Measurements from ENCODE around the gene SCCPDH. TPM values are rescaled to one million over a fixed set of nuclear protein-coding genes. Genes with fewer than 3 reads are reported as not detected.

Gene SCCPDH
- total and polyA plus RNA-seq, 2 of the 13 experiments (the other 11 are each of a cell fraction or from before 2014, with no cell fraction given), result 36.7 to 62.3 TPM

DNA sequence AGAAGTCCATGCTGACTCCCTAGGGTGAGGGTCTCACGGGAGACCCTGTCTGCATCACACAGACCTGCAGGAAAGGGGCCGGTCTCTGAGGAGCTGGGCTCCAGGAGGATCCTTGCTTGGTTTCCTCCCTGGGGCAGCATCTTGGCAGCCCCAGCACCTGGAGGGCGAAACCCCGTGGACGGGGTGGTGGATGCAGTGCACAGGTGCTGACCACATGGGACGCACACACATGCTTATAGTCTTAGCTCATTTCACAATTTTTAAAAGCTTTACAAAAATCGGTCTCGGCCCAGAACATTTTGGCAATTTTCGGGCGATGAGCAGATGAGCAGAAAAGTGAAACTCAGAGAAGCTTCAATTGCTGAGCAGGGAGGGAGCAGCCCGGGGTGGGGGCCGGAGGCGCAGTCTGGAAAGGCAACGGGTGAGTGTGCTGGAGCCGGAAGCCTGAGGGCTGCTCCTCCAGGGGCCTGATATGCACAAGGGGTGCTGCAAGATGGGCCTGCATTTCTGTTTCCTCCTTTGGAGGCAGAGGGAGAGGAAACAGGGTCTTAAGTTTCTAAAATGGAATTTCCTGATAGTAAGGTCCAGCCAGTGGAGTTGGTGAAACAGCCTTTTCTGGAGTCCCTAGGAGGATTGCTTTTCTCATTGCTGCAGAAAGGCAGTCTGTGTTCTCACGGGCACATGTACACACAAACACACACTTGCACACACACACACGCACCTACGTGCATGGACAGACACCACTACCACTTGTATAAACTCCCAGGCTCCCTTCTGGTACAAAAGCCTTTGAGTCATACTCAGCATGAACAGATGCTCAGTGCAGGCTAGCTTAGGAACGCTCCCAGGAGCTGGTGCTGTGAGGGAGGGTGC is 60.6 kb downstream of the SCCPDH start (continued):
- no peak for TF ChIP-seq MEIS1 (CRISPR knock-in tag; IDR thresholded peaks at IDR 0.05; ENCODE audit: borderline replicate concordance)
- TF ChIP-seq, protein P1, sequence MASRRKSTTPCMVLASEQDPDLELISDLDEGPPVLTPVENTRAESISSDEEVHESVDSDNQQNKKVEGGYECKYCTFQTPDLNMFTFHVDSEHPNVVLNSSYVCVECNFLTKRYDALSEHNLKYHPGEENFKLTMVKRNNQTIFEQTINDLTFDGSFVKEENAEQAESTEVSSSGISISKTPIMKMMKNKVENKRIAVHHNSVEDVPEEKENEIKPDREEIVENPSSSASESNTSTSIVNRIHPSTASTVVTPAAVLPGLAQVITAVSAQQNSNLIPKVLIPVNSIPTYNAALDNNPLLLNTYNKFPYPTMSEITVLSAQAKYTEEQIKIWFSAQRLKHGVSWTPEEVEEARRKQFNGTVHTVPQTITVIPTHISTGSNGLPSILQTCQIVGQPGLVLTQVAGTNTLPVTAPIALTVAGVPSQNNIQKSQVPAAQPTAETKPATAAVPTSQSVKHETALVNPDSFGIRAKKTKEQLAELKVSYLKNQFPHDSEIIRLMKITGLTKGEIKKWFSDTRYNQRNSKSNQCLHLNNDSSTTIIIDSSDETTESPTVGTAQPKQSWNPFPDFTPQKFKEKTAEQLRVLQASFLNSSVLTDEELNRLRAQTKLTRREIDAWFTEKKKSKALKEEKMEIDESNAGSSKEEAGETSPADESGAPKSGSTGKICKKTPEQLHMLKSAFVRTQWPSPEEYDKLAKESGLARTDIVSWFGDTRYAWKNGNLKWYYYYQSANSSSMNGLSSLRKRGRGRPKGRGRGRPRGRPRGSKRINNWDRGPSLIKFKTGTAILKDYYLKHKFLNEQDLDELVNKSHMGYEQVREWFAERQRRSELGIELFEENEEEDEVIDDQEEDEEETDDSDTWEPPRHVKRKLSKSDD (CRISPR knock-in tag; IDR thresholded peaks at IDR 0.05; ENCODE audit: low read depth), result no peak
- TF ChIP-seq ZNF619 (CRISPR knock-in tag; IDR thresholded peaks at IDR 0.05), result no peak

DNA sequence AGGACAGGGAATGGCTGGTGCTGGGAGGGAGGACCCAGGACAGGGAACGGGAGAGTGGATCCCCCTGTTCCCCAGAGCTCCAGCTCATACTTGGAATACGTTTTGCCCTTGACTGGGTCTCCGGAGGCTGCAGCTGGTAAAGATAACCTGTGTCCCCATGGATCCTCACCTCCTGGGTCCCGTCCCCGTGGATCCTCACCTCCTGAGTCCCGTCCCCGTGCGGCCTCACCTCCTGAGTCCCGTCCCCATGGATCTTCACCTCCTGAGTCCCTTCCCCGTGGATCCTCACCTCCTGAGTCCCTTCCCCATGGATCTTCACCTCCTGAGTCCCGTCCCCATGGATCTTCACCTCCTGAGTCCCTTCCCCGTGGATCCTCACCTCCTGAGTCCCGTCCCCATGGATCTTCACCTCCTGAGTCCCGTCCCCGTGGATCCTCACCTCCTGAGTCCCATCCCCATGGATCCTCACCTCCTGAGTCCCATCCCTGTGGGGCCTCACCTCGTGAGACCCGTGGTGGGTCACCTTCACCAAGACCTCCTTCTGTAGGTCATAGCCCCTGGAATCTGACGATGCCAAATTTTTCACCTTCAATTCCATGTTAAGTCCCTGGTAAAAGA is 61.4 kb downstream of the SCCPDH start:
- BruUV-seq (replicated peaks), result no TSS peak
- Histone ChIP-seq H3K79me2 (ENCODE audit: insufficient read depth, low read length) (no peaks in the 10 kb centered on the region), H3K9ac (ENCODE audit: insufficient read depth, low read depth, low read length) (no peak overlapping the region), H3K4me3 (replicated peaks in 1 of 3; ENCODE audit: insufficient read depth in 1 of 3, low read depth in 2 of 3, low read length in 3 of 3) (no peak overlapping the region), H3K27me3 (ENCODE audit: control insufficient read depth in 1 of 2, insufficient read depth in 2 of 2, low read length in 2 of 2) (no peaks in the 10 kb centered on the region; a peak in 1 of 5 replicates), H4K20me1 (ENCODE audit: insufficient read depth, low read length) (no peaks in the 10 kb centered on the region), H2AFZ (ENCODE audit: low read length) (no peak overlapping the region), H3K4me1 (ENCODE audit: insufficient read depth, low read length) (peaks cover 34% of the 10 kb centered on the region), H3K36me3 (replicated peaks in 1 of 2; ENCODE audit: control insufficient read depth in 1 of 2, insufficient read depth in 2 of 2, low read length in 2 of 2) (no peaks in the 10 kb centered on the region), H3K4me2 (ENCODE audit: low read depth, low read length) (no peak overlapping the region), H3K9me3 (ENCODE audit: low read length) (peaks cover 7% of the 10 kb centered on the region; the same call in 1 of the 2 replicates), H3K27ac (ENCODE audit: extremely low read length, insufficient read depth, low read length) (no peak overlapping the region)
- 84% methylated on average over 18 of the region's 18 CpGs for WGBS (ENCODE audit: low lambda C conversion rate)
- intact Hi-C loops (cut with micrococcal nuclease; ENCODE audit: unreplicated experiment), result no loop called here
- TF ChIP-seq, protein P2, sequence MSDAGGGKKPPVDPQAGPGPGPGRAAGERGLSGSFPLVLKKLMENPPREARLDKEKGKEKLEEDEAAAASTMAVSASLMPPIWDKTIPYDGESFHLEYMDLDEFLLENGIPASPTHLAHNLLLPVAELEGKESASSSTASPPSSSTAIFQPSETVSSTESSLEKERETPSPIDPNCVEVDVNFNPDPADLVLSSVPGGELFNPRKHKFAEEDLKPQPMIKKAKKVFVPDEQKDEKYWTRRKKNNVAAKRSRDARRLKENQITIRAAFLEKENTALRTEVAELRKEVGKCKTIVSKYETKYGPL (CRISPR knock-in tag; IDR thresholded peaks at IDR 0.05), result no peak
- TF ChIP-seq PAF1 (CRISPR knock-in tag; IDR thresholded peaks at IDR 0.05) (0 out of 2 replicates have a peak, but pooled peaks have one; percentile 27), SMAD1 (CRISPR knock-in tag; IDR thresholded peaks at IDR 0.05; ENCODE audit: borderline replicate concordance, low read depth) (no peak), MTF1 (CRISPR knock-in tag; IDR thresholded peaks at IDR 0.05) (no peak), ZKSCAN5 (CRISPR knock-in tag; IDR thresholded peaks at IDR 0.05) (peak; percentile 85), AGO2 (optimal IDR thresholded peaks at IDR 0.05; ENCODE audit: low read depth, low read length) (peak; percentile 64), KDM2A (CRISPR knock-in tag; IDR thresholded peaks at IDR 0.05; ENCODE audit: borderline replicate concordance, low read depth) (0 out of 2 replicates have a peak, but pooled peaks have one; percentile 30)
- TF ChIP-seq, protein P3, sequence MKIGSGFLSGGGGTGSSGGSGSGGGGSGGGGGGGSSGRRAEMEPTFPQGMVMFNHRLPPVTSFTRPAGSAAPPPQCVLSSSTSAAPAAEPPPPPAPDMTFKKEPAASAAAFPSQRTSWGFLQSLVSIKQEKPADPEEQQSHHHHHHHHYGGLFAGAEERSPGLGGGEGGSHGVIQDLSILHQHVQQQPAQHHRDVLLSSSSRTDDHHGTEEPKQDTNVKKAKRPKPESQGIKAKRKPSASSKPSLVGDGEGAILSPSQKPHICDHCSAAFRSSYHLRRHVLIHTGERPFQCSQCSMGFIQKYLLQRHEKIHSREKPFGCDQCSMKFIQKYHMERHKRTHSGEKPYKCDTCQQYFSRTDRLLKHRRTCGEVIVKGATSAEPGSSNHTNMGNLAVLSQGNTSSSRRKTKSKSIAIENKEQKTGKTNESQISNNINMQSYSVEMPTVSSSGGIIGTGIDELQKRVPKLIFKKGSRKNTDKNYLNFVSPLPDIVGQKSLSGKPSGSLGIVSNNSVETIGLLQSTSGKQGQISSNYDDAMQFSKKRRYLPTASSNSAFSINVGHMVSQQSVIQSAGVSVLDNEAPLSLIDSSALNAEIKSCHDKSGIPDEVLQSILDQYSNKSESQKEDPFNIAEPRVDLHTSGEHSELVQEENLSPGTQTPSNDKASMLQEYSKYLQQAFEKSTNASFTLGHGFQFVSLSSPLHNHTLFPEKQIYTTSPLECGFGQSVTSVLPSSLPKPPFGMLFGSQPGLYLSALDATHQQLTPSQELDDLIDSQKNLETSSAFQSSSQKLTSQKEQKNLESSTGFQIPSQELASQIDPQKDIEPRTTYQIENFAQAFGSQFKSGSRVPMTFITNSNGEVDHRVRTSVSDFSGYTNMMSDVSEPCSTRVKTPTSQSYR (CRISPR knock-in tag; IDR thresholded peaks at IDR 0.05; ENCODE audit: borderline replicate concordance), result no peak
- TF ChIP-seq, protein P4, sequence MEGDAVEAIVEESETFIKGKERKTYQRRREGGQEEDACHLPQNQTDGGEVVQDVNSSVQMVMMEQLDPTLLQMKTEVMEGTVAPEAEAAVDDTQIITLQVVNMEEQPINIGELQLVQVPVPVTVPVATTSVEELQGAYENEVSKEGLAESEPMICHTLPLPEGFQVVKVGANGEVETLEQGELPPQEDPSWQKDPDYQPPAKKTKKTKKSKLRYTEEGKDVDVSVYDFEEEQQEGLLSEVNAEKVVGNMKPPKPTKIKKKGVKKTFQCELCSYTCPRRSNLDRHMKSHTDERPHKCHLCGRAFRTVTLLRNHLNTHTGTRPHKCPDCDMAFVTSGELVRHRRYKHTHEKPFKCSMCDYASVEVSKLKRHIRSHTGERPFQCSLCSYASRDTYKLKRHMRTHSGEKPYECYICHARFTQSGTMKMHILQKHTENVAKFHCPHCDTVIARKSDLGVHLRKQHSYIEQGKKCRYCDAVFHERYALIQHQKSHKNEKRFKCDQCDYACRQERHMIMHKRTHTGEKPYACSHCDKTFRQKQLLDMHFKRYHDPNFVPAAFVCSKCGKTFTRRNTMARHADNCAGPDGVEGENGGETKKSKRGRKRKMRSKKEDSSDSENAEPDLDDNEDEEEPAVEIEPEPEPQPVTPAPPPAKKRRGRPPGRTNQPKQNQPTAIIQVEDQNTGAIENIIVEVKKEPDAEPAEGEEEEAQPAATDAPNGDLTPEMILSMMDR (CRISPR knock-in tag; IDR thresholded peaks at IDR 0.05), result no peak
- FAIRE-seq (peak; percentile 4), ATAC-seq (no peak), DNase-seq (ENCODE audit: low spot score) (no peak)
- ChIA-PET POLR2A (no interaction called here), CTCF (ENCODE audit: low intra/inter-chr PET ratio, low total read pairs) (no interaction called here)
- in situ Hi-C loops (cut with HindIII; ENCODE audit: extremely low pct_ligation_motif_present, low pct_unique_long_range_greater_than_20kb), result no loop called here

Data from HepG2 (cell line).